CD14-positive monocyte (primary cell): ENCODE results near the gene BICD1. TPM values are rescaled to one million over a fixed set of nuclear protein-coding genes. Genes with fewer than 3 reads are reported as not detected.

Source experiments
- DNase-seq, 3 donors: peaks; one replicate each; pipeline ENCODE4 v3.0.0-alpha.2; 2011 to 2022
- H2AFZ ChIP-seq: 2 replicates; pipeline ENCODE4 v1.6.0; 2012; ENCODE audit warnings: mild to moderate bottlenecking, low read depth, low read length, inconsistent platforms; ENCODE audit not compliant: insufficient read depth, poor library complexity, severe bottlenecking
- H3K27ac ChIP-seq, 2 donors: 1 replicate in 1 of 2; 2 replicates in 1 of 2; pipeline ENCODE4 v1.5.1; 2012 to 2013; ENCODE audit warnings: low read length in 2 of 2, control low read depth in 1 of 2, inconsistent platforms in 1 of 2, low read depth in 1 of 2, mild to moderate bottlenecking in 1 of 2
- H3K27me3 ChIP-seq, 2 donors: one replicate each; pipeline versions ENCODE4 v1.6.0 to v1.6.1; 2011 to 2013; ENCODE audit warnings: low read length in 2 of 2; ENCODE audit not compliant: control insufficient read depth in 2 of 2, insufficient read depth in 2 of 2
- H3K36me3 ChIP-seq, 2 donors: replicated peaks in 1 of 2; 1 replicate in 1 of 2; 2 replicates in 1 of 2; pipeline versions ENCODE4 v1.5.1 to v1.6.1; 2012 to 2013; ENCODE audit warnings: low read length in 2 of 2, control low read depth in 1 of 2, inconsistent platforms in 1 of 2, mild to moderate bottlenecking in 1 of 2; ENCODE audit not compliant: insufficient read depth in 2 of 2, control insufficient read depth in 1 of 2
- H3K4me1 ChIP-seq, 2 donors: 1 replicate in 1 of 2; 2 replicates in 1 of 2; pipeline versions ENCODE4 v1.5.1 to v1.6.1; 2012 to 2013; ENCODE audit warnings: low read length in 2 of 2, control low read depth in 1 of 2, inconsistent platforms in 1 of 2, mild to moderate bottlenecking in 1 of 2, moderate library complexity in 1 of 2; ENCODE audit not compliant: insufficient read depth in 2 of 2, control insufficient read depth in 1 of 2
- H3K4me2 ChIP-seq: replicated peaks from 2 replicates; pipeline ENCODE3; 2012; ENCODE audit warnings: low read length, moderate library complexity, mild to moderate bottlenecking; ENCODE audit not compliant: poor library complexity, severe bottlenecking; ENCODE audit errors: extremely low read depth
- H3K4me3 ChIP-seq, 3 experiments: fragments of 200-600 bp in 1 of 3; sonication (generic) in 1 of 3; replicated peaks in 1 of 3; 1 replicate in 2 of 3; 2 replicates in 1 of 3; pipeline ENCODE4 v1.5.1; 2011 to 2013; ENCODE audit warnings: low read length in 3 of 3, mild to moderate bottlenecking in 3 of 3, control low read depth in 2 of 3, low read depth in 2 of 3, inconsistent platforms in 1 of 3, moderate library complexity in 1 of 3
- H3K79me2 ChIP-seq: 2 replicates; pipeline ENCODE4 v1.6.0; 2012; ENCODE audit warnings: mild to moderate bottlenecking, control low read depth, inconsistent platforms, low read length, moderate library complexity; ENCODE audit not compliant: insufficient read depth
- H3K9ac ChIP-seq: 2 replicates; pipeline ENCODE4 v1.6.0; 2017; ENCODE audit warnings: low read length, mild to moderate bottlenecking; ENCODE audit not compliant: insufficient read depth, poor library complexity, severe bottlenecking
- H3K9me3 ChIP-seq, 2 donors: replicated peaks in 1 of 2; 1 replicate in 1 of 2; 2 replicates in 1 of 2; pipeline versions ENCODE4 v1.5.1 to v1.6.1; 2012 to 2013; ENCODE audit warnings: low read length in 2 of 2, control low read depth in 1 of 2; ENCODE audit not compliant: control insufficient read depth in 1 of 2, insufficient read depth in 1 of 2
- H4K20me1 ChIP-seq: 2 replicates; pipeline ENCODE4 v1.6.0; 2012; ENCODE audit warnings: mild to moderate bottlenecking, low read length, control low read depth, moderate library complexity; ENCODE audit not compliant: insufficient read depth
- H3K27ac Mint-ChIP-seq, 7 donors: one replicate each; pipeline ENCODE4 v1.8.0; 2020; ENCODE audit warnings: mild to moderate bottlenecking in 7 of 7, mixed read lengths in 7 of 7, moderate library complexity in 6 of 7, inconsistent platforms in 2 of 7
- H3K27me3 Mint-ChIP-seq, 3 donors: one replicate each; pipeline ENCODE4 v1.8.0; 2021 to 2022; ENCODE audit warnings: low read depth in 3 of 3, mild to moderate bottlenecking in 3 of 3, mixed read lengths in 3 of 3, moderate library complexity in 3 of 3, inconsistent platforms in 1 of 3
- H3K36me3 Mint-ChIP-seq, 2 donors: one replicate each; pipeline ENCODE4 v1.8.0; 2020; ENCODE audit warnings: mixed read lengths in 2 of 2, inconsistent platforms in 1 of 2, mild to moderate bottlenecking in 1 of 2
- H3K4me1 Mint-ChIP-seq: one replicate; pipeline ENCODE4 v1.8.0; 2020; ENCODE audit warnings: mild to moderate bottlenecking, mixed read lengths
- H3K4me3 Mint-ChIP-seq, 2 donors: one replicate each; pipeline ENCODE4 v1.8.0; 2020; ENCODE audit warnings: mild to moderate bottlenecking in 2 of 2, mixed read lengths in 2 of 2, moderate library complexity in 1 of 2
- H3K9me3 Mint-ChIP-seq, 7 donors: one replicate each; pipeline ENCODE4 v1.8.0; 2020 to 2022; ENCODE audit warnings: mixed read lengths in 7 of 7, mild to moderate bottlenecking in 6 of 7, moderate library complexity in 6 of 7, inconsistent platforms in 2 of 7
- WGBS: methylation state at CpG from one replicate; pipeline ENCODE4 v1.1.5; 2013; ENCODE audit warnings: missing lambda C conversion rate; ENCODE audit not compliant: insufficient coverage; 5-methylcytosine and 5-hydroxymethylcytosine counted together
- intact Hi-C, 2 donors: fragments of 100-400 bp; cut with micrococcal nuclease; formaldehyde crosslinking; loops; one replicate each; pipeline versions ENCODE4 v1.15.0 to v1.15.1; 2023
- polyA plus RNA-seq, 3 donors: library from polyadenylated mRNA; depleted of rRNA in 1 of 3; unstranded in 2 of 3; stranded (reverse) in 1 of 3; fragments of 300-500 nt in 2 of 3; fragments of >200 nt in 1 of 3; fragmentation: Illumina TruSeq in 2 of 3; gene quantifications; 1 replicate in 2 of 3; 2 replicates in 1 of 3; pipeline ENCODE4 v1.2.3, GENCODE V29; 2012 to 2021
- TF ChIP-seq, protein P1 (sequence below): fragments of 200-600 bp; IDR thresholded peaks from one replicate; pipeline ENCODE4 v1.8.0; 2022; ENCODE audit warnings: antibody characterized with exemption, mild to moderate bottlenecking

BICD1 gene
- polyA plus RNA-seq, 3 donors: 0.55 to 2.1 (median 1.6) TPM

DNA sequence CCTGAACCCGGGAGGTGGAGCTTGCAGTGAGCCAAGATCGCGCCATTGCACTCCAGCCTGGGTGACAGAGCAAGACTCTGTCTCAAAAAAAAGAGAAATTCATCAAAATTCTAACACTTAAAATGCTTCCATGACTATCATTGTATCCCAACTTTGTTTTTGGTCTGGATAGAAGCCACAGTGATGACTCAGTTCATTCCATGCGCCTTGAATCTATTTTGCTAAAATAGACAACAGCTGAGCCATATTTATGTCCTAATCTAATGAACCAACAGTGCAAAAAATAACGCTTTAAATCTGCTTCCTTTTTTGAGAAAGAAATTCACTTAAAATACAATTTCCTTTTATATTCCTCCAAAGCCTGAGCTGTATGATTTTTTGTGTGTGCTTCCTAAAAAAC lies 23.2 kb upstream of the BICD1 start:
- Histone ChIP-seq H3K36me3 (no peaks in the 10 kb centered on the region), H3K79me2 (no peaks in the 10 kb centered on the region), H3K4me2 (no peak overlapping the region), H4K20me1 (no peaks in the 10 kb centered on the region), H3K9ac (no peak overlapping the region), H3K4me1 (no peaks in the 10 kb centered on the region), H3K27ac (no peak overlapping the region), H2AFZ (no peak overlapping the region), H3K4me3 (no peak overlapping the region), H3K27me3 (no peaks in the 10 kb centered on the region), H3K9me3 (no peaks in the 10 kb centered on the region)
- 73% methylated on average over 2 of the region's 5 CpGs for WGBS
- TF ChIP-seq, protein P1, sequence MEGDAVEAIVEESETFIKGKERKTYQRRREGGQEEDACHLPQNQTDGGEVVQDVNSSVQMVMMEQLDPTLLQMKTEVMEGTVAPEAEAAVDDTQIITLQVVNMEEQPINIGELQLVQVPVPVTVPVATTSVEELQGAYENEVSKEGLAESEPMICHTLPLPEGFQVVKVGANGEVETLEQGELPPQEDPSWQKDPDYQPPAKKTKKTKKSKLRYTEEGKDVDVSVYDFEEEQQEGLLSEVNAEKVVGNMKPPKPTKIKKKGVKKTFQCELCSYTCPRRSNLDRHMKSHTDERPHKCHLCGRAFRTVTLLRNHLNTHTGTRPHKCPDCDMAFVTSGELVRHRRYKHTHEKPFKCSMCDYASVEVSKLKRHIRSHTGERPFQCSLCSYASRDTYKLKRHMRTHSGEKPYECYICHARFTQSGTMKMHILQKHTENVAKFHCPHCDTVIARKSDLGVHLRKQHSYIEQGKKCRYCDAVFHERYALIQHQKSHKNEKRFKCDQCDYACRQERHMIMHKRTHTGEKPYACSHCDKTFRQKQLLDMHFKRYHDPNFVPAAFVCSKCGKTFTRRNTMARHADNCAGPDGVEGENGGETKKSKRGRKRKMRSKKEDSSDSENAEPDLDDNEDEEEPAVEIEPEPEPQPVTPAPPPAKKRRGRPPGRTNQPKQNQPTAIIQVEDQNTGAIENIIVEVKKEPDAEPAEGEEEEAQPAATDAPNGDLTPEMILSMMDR: no peak
- no peaks in the 10 kb centered on the region for H3K36me3 Mint-ChIP-seq
- no peak for DNase-seq
- intact Hi-C loops: no loop called here
- H3K27ac Mint-ChIP-seq: no peak overlapping the region
- no peak overlapping the region for H3K4me3 Mint-ChIP-seq
- peaks cover 0 to 5% (median 0%) of the 10 kb centered on the region in 7 donors for H3K9me3 Mint-ChIP-seq
- H3K27me3 Mint-ChIP-seq: peaks cover 0 to 3% (median 1%) of the 10 kb centered on the region in 3 donors
- peaks cover 3% of the 10 kb centered on the region for H3K4me1 Mint-ChIP-seq

DNA sequence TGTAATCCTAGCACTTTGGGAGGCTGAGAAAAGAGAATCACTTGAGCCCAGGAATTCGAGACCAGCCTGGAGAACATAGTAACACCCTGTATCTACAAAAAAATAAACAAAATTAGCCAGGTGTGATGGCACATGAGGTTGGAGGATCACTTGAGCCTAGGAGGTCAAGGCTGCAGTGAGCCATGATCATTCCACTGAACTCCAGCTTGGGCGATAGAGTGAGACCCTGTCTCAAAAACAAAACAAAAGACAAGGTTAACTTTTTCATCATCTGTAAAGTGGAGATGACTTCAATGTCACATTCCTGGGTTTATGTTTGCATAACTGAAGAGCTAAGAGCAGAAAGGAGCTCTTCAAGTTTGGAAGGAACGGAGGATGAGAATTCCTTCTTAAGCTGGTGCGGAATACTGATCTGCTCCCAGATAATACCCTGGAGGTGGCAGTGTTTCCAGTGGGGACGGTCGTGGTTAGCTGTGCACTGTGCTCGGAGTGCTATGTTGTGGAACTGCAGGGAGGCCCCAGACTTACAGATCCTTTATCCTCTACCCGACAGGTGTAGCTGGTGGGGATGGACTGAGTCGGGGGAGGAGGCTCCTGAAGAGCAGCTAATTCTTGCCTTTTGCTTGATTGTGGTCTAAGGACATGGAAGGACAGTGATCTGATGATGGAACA lies 22.5 kb upstream of the BICD1 start:
- H3K4me1 Mint-ChIP-seq: peaks cover 3% of the 10 kb centered on the region
- H3K4me3 Mint-ChIP-seq: no peak overlapping the region
- TF ChIP-seq, protein P1: no peak
- 100% methylated on average over 3 of the region's 9 CpGs for WGBS
- H3K27ac ChIP-seq: no peak overlapping the region
- H3K4me1 ChIP-seq: no peaks in the 10 kb centered on the region
- intact Hi-C loops: no loop called here
- H3K9me3 ChIP-seq: no peaks in the 10 kb centered on the region
- no peaks in the 10 kb centered on the region for H3K36me3 ChIP-seq
- no peak overlapping the region for H3K4me3 ChIP-seq
- no peaks in the 10 kb centered on the region for H3K79me2 ChIP-seq
- H3K9ac ChIP-seq: no peak overlapping the region
- no peaks in the 10 kb centered on the region for H4K20me1 ChIP-seq
- H3K27ac Mint-ChIP-seq: peak overlapping the region in 1 of 7 donors; percentile 60
- H3K36me3 Mint-ChIP-seq: no peaks in the 10 kb centered on the region
- H3K27me3 Mint-ChIP-seq: peaks cover 0 to 3% (median 1%) of the 10 kb centered on the region in 3 donors
- peaks cover 0 to 5% (median 0%) of the 10 kb centered on the region in 7 donors for H3K9me3 Mint-ChIP-seq
- DNase-seq: no peak
- no peak overlapping the region for H3K4me2 ChIP-seq
- no peak overlapping the region for H2AFZ ChIP-seq
- no peaks in the 10 kb centered on the region for H3K27me3 ChIP-seq
